Thyroid gland (tissue), 4 donors: Measurements from ENCODE around the gene NLRC5. TPM values are rescaled to one million over a fixed set of nuclear protein-coding genes. Genes with fewer than 3 reads are reported as not detected.
"Not testable (repeated sequence)": the region's sequence is repeated elsewhere in the genome, so short reads cannot be mapped to it uniquely, and the experiment has no call there.

Experiments used
- DNase-seq, 2 donors: peaks; one replicate each; pipeline ENCODE4 v3.0.0-alpha.2; 2019
- H3K27ac ChIP-seq, 3 donors: fragments of 200-600 bp; sonication (generic); 1 replicate in 2 of 3; 2 replicates in 1 of 3; pipeline ENCODE4 v1.5.1; 2016 to 2019; ENCODE audit warnings: mild to moderate bottlenecking in 1 of 3, moderate library complexity in 1 of 3
- H3K27me3 ChIP-seq: fragments of 200-600 bp; sonication (generic); one replicate; pipeline ENCODE4 v1.5.1; 2019
- H3K36me3 ChIP-seq, 2 donors: fragments of 200-600 bp; sonication (generic); one replicate each; pipeline ENCODE4 v1.5.1; 2016 to 2019
- H3K4me1 ChIP-seq, 2 donors: fragments of 200-600 bp; sonication (generic); one replicate each; pipeline ENCODE4 v1.5.1; 2017 to 2019
- H3K4me3 ChIP-seq, 3 donors: fragments of 200-600 bp; sonication (generic); replicated peaks in 1 of 3; 1 replicate in 2 of 3; 2 replicates in 1 of 3; pipeline ENCODE4 v1.5.1; 2016; ENCODE audit warnings: mild to moderate bottlenecking in 1 of 3
- H3K9me3 ChIP-seq: fragments of 200-600 bp; sonication (generic); one replicate; pipeline ENCODE4 v1.5.1; 2017
- POLR2A ChIP-seq, 2 donors: fragments of 450-650 bp; IDR thresholded peaks; one replicate each; pipeline ENCODE4 v1.6.1; 2017; ENCODE audit warnings: antibody characterized with exemption in 2 of 2, mild to moderate bottlenecking in 2 of 2, moderate library complexity in 1 of 2
- WGBS, 2 donors: methylation state at CpG; one replicate each; pipeline ENCODE4 v1.1.5; 2017; 5-methylcytosine and 5-hydroxymethylcytosine counted together
- intact Hi-C: fragments of 100-400 bp; cut with DNase I; formaldehyde crosslinking; loops from one replicate; pipeline ENCODE4 v1.15.1; 2023
- total RNA-seq, 4 donors: library from RNA; depleted of rRNA; stranded (reverse); fragments of >200 nt; gene quantifications; one replicate each; pipeline ENCODE4 v1.2.3, GENCODE V29; 2016
- TF ChIP-seq, protein P1 (sequence below), 6 experiments: fragments of 200-600 bp in 3 of 6; fragments of 450-650 bp in 3 of 6; sonication (generic) in 3 of 6; IDR thresholded peaks; one replicate each; pipeline ENCODE4 v1.5.1; 2016 to 2019; ENCODE audit warnings: antibody characterized with exemption in 6 of 6, mild to moderate bottlenecking in 2 of 6, inconsistent platforms in 1 of 6, moderate library complexity in 1 of 6

Gene NLRC5
- total RNA-seq, 4 donors from 2014 or later: 14.1 to 33.5 (median 20.5) TPM

GRCh38 chr16:56973294-56973689 lies 16.1 kb upstream of the NLRC5 start:
- intact Hi-C loops: no loop called here
- Histone ChIP-seq H3K36me3 (no peaks in the 10 kb centered on the region), H3K27me3 (no peaks in the 10 kb centered on the region), H3K4me1 (no peaks in the 10 kb centered on the region), H3K9me3 (no peaks in the 10 kb centered on the region), H3K27ac (no peak overlapping the region), H3K4me3 (no peak overlapping the region)
- DNase-seq: no peak
- TF ChIP-seq POLR2A (IDR thresholded peaks at IDR 0.05): no peak
- TF ChIP-seq, protein P1, sequence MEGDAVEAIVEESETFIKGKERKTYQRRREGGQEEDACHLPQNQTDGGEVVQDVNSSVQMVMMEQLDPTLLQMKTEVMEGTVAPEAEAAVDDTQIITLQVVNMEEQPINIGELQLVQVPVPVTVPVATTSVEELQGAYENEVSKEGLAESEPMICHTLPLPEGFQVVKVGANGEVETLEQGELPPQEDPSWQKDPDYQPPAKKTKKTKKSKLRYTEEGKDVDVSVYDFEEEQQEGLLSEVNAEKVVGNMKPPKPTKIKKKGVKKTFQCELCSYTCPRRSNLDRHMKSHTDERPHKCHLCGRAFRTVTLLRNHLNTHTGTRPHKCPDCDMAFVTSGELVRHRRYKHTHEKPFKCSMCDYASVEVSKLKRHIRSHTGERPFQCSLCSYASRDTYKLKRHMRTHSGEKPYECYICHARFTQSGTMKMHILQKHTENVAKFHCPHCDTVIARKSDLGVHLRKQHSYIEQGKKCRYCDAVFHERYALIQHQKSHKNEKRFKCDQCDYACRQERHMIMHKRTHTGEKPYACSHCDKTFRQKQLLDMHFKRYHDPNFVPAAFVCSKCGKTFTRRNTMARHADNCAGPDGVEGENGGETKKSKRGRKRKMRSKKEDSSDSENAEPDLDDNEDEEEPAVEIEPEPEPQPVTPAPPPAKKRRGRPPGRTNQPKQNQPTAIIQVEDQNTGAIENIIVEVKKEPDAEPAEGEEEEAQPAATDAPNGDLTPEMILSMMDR (IDR thresholded peaks at IDR 0.05): no peak
- 83 to 86% methylated on average over 9 of the region's 9 CpGs for WGBS, 2 donors

DNA sequence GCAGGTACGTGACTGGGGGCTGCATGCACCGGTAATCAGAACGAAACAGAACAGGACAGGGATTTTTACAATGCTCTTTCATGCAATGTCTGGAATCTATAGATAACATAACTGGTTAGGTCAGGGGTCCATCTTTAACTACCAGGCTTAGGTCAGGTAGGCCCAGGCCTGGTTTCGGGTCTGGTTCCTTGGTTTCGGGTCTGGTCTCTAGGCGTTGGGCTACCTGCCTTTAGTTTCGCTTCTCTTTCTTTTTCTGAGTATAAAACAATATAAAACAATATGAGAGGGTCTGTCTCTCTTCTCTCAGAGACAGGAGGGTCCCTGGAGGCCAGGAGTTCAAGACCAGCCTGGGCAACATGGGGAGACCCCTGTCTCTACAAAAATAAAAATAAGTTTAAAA lies 15.5 kb upstream of the NLRC5 start:
- H3K27ac ChIP-seq, H3K9me3 ChIP-seq, DNase-seq, H3K4me1 ChIP-seq, H3K36me3 ChIP-seq, H3K4me3 ChIP-seq, intact Hi-C loops, H3K27me3 ChIP-seq: not testable (repeated sequence)
- WGBS, 2 donors: 92 to 94% methylated on average over 7 of the region's 7 CpGs

- no peak overlapping the region for H3K27ac ChIP-seq
- H3K36me3 ChIP-seq: no peaks in the 10 kb centered on the region
- no peak for TF ChIP-seq POLR2A (IDR thresholded peaks at IDR 0.05)
- TF ChIP-seq, protein P1 (IDR thresholded peaks at IDR 0.05): no peak
- WGBS, 2 donors: 81 to 89% methylated on average over 9 of the region's 9 CpGs
- H3K27me3 ChIP-seq: no peaks in the 10 kb centered on the region
- H3K9me3 ChIP-seq: no peaks in the 10 kb centered on the region
- DNase-seq: no peak
- H3K4me1 ChIP-seq: no peaks in the 10 kb centered on the region
- no peak overlapping the region for H3K4me3 ChIP-seq
- intact Hi-C loops: no loop called here
Observed at GRCh38 chr16:56974549-56975300, 14.6 kb upstream of the NLRC5 start.

GRCh38 chr16:56975714-56976113 lies 13.6 kb upstream of the NLRC5 start:
- Histone ChIP-seq H3K9me3 (no peaks in the 10 kb centered on the region), H3K27me3 (no peaks in the 10 kb centered on the region), H3K4me3 (no peak overlapping the region), H3K4me1 (no peaks in the 10 kb centered on the region), H3K27ac (no peak overlapping the region), H3K36me3 (no peaks in the 10 kb centered on the region)
- intact Hi-C loops: no loop called here
- TF ChIP-seq, protein P1 (IDR thresholded peaks at IDR 0.05): no peak
- TF ChIP-seq POLR2A (IDR thresholded peaks at IDR 0.05): no peak
- no peak for DNase-seq
- WGBS, 2 donors: 90 to 92% methylated on average over 10 of the region's 10 CpGs

- intact Hi-C loops: no loop called here
- 83 to 93% methylated on average over 6 of the region's 6 CpGs for WGBS, 2 donors
- Histone ChIP-seq H3K4me3 (no peak overlapping the region), H3K27me3 (no peaks in the 10 kb centered on the region), H3K9me3 (no peaks in the 10 kb centered on the region), H3K27ac (no peak overlapping the region), H3K4me1 (no peaks in the 10 kb centered on the region), H3K36me3 (no peaks in the 10 kb centered on the region)
- TF ChIP-seq, protein P1 (IDR thresholded peaks at IDR 0.05): no peak
- TF ChIP-seq POLR2A (IDR thresholded peaks at IDR 0.05): no peak
- no peak for DNase-seq
Observed at GRCh38 chr16:56977216-56977615, 12.1 kb upstream of the NLRC5 start.
